Putamen (tissue), 1 donor: ENCODE measurements around the gene CD1D.
"Not testable (repeated sequence)": the region's sequence is repeated elsewhere in the genome, so short reads cannot be mapped to it uniquely, and the experiment has no call there.

ENCODE experiments used
- DNase-seq: peaks from one replicate; pipeline ENCODE4 v3.0.0-alpha.2; 2016; ENCODE audit warnings: low spot score

CD1D gene

GRCh38 chr1:158176399-158176798 lies 4.3 kb upstream of the CD1D start:
- DNase-seq: no peak

- not testable (repeated sequence) for DNase-seq
Measured at GRCh38 chr1:158176849-158177699, 3.6 kb upstream of the CD1D start.

GRCh38 chr1:158177700-158178450 lies 2.8 kb upstream of the CD1D start:
- DNase-seq: peak; percentile 44

GRCh38 chr1:158179301-158180041 lies 1.2 kb upstream of the CD1D start:
- no peak for DNase-seq

- DNase-seq: no peak
Measured at GRCh38 chr1:158181577-158181922, 855 bp downstream of the CD1D start.

- DNase-seq: no peak
Measured at GRCh38 chr1:158185770-158186169, 5.1 kb downstream of the CD1D start.

- DNase-seq: no peak
Measured at GRCh38 chr1:158186180-158186579, 5.5 kb downstream of the CD1D start.

- DNase-seq: no peak
Measured at GRCh38 chr1:158188611-158189010, 7.9 kb downstream of the CD1D start.

- no peak for DNase-seq
Measured at GRCh38 chr1:158189624-158190023, 8.9 kb downstream of the CD1D start.

- DNase-seq: no peak
Measured at GRCh38 chr1:158191299-158191698, 10.6 kb downstream of the CD1D start.

GRCh38 chr1:158196461-158196860 lies 15.8 kb downstream of the CD1D start:
- no peak for DNase-seq

- no peak for DNase-seq
Measured at GRCh38 chr1:158199849-158200248, 19.2 kb downstream of the CD1D start.

GRCh38 chr1:158200527-158200926 lies 19.8 kb downstream of the CD1D start:
- DNase-seq: no peak

- DNase-seq: peak; percentile 52
Measured at GRCh38 chr1:158203693-158204457, 23.2 kb downstream of the CD1D start.

- DNase-seq: no peak
Measured at GRCh38 chr1:158204458-158204827, 23.7 kb downstream of the CD1D start.

- no peak for DNase-seq
Measured at GRCh38 chr1:158208586-158209116, 28.0 kb downstream of the CD1D start.

- no peak for DNase-seq
Measured at GRCh38 chr1:158212320-158212719, 31.6 kb downstream of the CD1D start.

GRCh38 chr1:158223445-158223844 lies 42.8 kb downstream of the CD1D start:
- not testable (repeated sequence) for DNase-seq

GRCh38 chr1:158227904-158228623 lies 47.4 kb downstream of the CD1D start:
- DNase-seq: no peak
